ENCODE measurements around the gene MOCS2. TPM values are rescaled to one million over a fixed set of nuclear protein-coding genes. Genes with fewer than 3 reads are reported as not detected.
A peak's percentile ranks its signal among the peaks of the same experiment; 100 is the strongest.

Gene MOCS2
- total RNA-seq, 4 donors from 2014 or later: 37.8 to 47.6 (median 42.6) TPM

- peak overlapping the region in 3 of 4 donors; percentile 6 to 47 (median 24) for H3K27ac ChIP-seq
- no peak for DNase-seq (ENCODE audit: low spot score in 2 of 2)
- no peak overlapping the region for H3K4me3 ChIP-seq
- peaks cover 0 to 32% (median 0%) of the 10 kb centered on the region in 3 donors for H3K36me3 ChIP-seq
- H3K4me1 ChIP-seq: peaks cover 0 to 5% (median 0%) of the 10 kb centered on the region in 4 donors
- no peak for TF ChIP-seq CTCF (IDR thresholded peaks at IDR 0.05)
- no peak for TF ChIP-seq POLR2A (IDR thresholded peaks at IDR 0.05)
- no peak for TF ChIP-seq EP300 (IDR thresholded peaks at IDR 0.05)
- 27 to 30% methylated on average over 2 of the region's 2 CpGs for WGBS, 2 donors
- H3K27me3 ChIP-seq: no peaks in the 10 kb centered on the region
- no peaks in the 10 kb centered on the region for H3K9me3 ChIP-seq
These were observed 46.4 kb downstream of the MOCS2 start for GRCh38 chr5:53063176-53063575.

GRCh38 chr5:53059281-53059680 lies 50.3 kb downstream of the MOCS2 start:
- DNase-seq (ENCODE audit: low spot score in 2 of 2): no peak
- Histone ChIP-seq H3K27me3 (no peaks in the 10 kb centered on the region), H3K27ac (no peak overlapping the region), H3K4me3 (no peak overlapping the region), H3K4me1 (peaks cover 0 to 5% (median 0%) of the 10 kb centered on the region in 4 donors), H3K9me3 (no peaks in the 10 kb centered on the region), H3K36me3 (peaks cover 0 to 40% (median 0%) of the 10 kb centered on the region in 3 donors)
- 89 to 91% methylated on average over 5 of the region's 5 CpGs for WGBS, 2 donors
- no peak for TF ChIP-seq POLR2A (IDR thresholded peaks at IDR 0.05)
- no peak for TF ChIP-seq EP300 (IDR thresholded peaks at IDR 0.05)
- TF ChIP-seq CTCF (IDR thresholded peaks at IDR 0.05): no peak

GRCh38 chr5:53055365-53055764 lies 54.2 kb downstream of the MOCS2 start:
- Histone ChIP-seq H3K36me3 (peaks cover 0 to 44% (median 0%) of the 10 kb centered on the region in 3 donors), H3K4me3 (no peak overlapping the region), H3K27ac (no peak overlapping the region), H3K27me3 (no peaks in the 10 kb centered on the region), H3K9me3 (no peaks in the 10 kb centered on the region), H3K4me1 (no peaks in the 10 kb centered on the region)
- DNase-seq (ENCODE audit: low spot score in 2 of 2): no peak
- no peak for TF ChIP-seq CTCF (IDR thresholded peaks at IDR 0.05)
- TF ChIP-seq POLR2A (IDR thresholded peaks at IDR 0.05): no peak
- no peak for TF ChIP-seq EP300 (IDR thresholded peaks at IDR 0.05)
- 83 to 86% methylated on average over 5 of the region's 5 CpGs for WGBS, 2 donors

- peaks cover 0 to 32% (median 0%) of the 10 kb centered on the region in 3 donors for H3K36me3 ChIP-seq
- TF ChIP-seq EP300 (IDR thresholded peaks at IDR 0.05) (no peak), POLR2A (IDR thresholded peaks at IDR 0.05) (no peak), CTCF (IDR thresholded peaks at IDR 0.05) (no peak)
- no peak for DNase-seq (ENCODE audit: low spot score in 2 of 2)
- no peak overlapping the region for H3K27ac ChIP-seq
- no peaks in the 10 kb centered on the region for H3K9me3 ChIP-seq
- no peaks in the 10 kb centered on the region for H3K4me1 ChIP-seq
- no peaks in the 10 kb centered on the region for H3K27me3 ChIP-seq
- 66 to 76% methylated on average over 4 of the region's 4 CpGs for WGBS, 2 donors
- no peak overlapping the region for H3K4me3 ChIP-seq
These were observed 56.2 kb downstream of the MOCS2 start for GRCh38 chr5:53053364-53053763.

- Histone ChIP-seq H3K4me1 (no peaks in the 10 kb centered on the region), H3K4me3 (no peak overlapping the region), H3K27ac (no peak overlapping the region), H3K9me3 (no peaks in the 10 kb centered on the region), H3K27me3 (no peaks in the 10 kb centered on the region), H3K36me3 (peaks cover 0 to 39% (median 0%) of the 10 kb centered on the region in 3 donors)
- DNase-seq (ENCODE audit: low spot score in 2 of 2): no peak
- WGBS, 2 donors: 64 to 70% methylated on average over 2 of the region's 2 CpGs
- TF ChIP-seq CTCF (IDR thresholded peaks at IDR 0.05) (no peak), EP300 (IDR thresholded peaks at IDR 0.05) (no peak), POLR2A (IDR thresholded peaks at IDR 0.05) (no peak)
These were observed 57.1 kb downstream of the MOCS2 start for GRCh38 chr5:53052499-53052898.

All from tibial nerve (tissue), 4 donors.